ENCODE data around the gene APMAP.

The APMAP gene

GRCh38 chr20:25013478-25014380 lies 21.2 kb upstream of the APMAP start:
- TF ChIP-seq CTCF (IDR thresholded peaks at IDR 0.05; ENCODE audit: low read length, missing control alignments): no peak
- DNase-seq (ENCODE audit: low read depth): no peak

GRCh38 chr20:25012616-25013189 lies 20.2 kb upstream of the APMAP start:
- DNase-seq (ENCODE audit: low read depth): no peak
- no peak for TF ChIP-seq CTCF (IDR thresholded peaks at IDR 0.05; ENCODE audit: low read length, missing control alignments)
- no peak overlapping the region for H3K4me3 ChIP-seq (replicated peaks; ENCODE audit: low read depth, low read length)

More at GRCh38 chr20:25013478-25014380, 21.2 kb upstream of the APMAP start:
- H3K4me3 ChIP-seq (replicated peaks; ENCODE audit: low read depth, low read length): no peak overlapping the region

- H3K4me3 ChIP-seq (replicated peaks; ENCODE audit: low read depth, low read length): no peak overlapping the region
- no peak for DNase-seq (ENCODE audit: low read depth)
- no peak for TF ChIP-seq CTCF (IDR thresholded peaks at IDR 0.05; ENCODE audit: low read length, missing control alignments)
Measured at GRCh38 chr20:25011831-25012241, 19.3 kb upstream of the APMAP start.

GRCh38 chr20:25011261-25011660 lies 18.7 kb upstream of the APMAP start:
- no peak for TF ChIP-seq CTCF (IDR thresholded peaks at IDR 0.05; ENCODE audit: low read length, missing control alignments)
- no peak overlapping the region for H3K4me3 ChIP-seq (replicated peaks; ENCODE audit: low read depth, low read length)
- no peak for DNase-seq (ENCODE audit: low read depth)

GRCh38 chr20:25009218-25010145 lies 16.9 kb upstream of the APMAP start:
- H3K4me3 ChIP-seq (replicated peaks; ENCODE audit: low read depth, low read length): no peak overlapping the region
- TF ChIP-seq CTCF (IDR thresholded peaks at IDR 0.05; ENCODE audit: low read length, missing control alignments): no peak
- DNase-seq (ENCODE audit: low read depth): no peak

- H3K4me3 ChIP-seq (replicated peaks; ENCODE audit: low read depth, low read length): no peak overlapping the region
- no peak for DNase-seq (ENCODE audit: low read depth)
- TF ChIP-seq CTCF (IDR thresholded peaks at IDR 0.05; ENCODE audit: low read length, missing control alignments): no peak
Measured at GRCh38 chr20:25008388-25009217, 16.1 kb upstream of the APMAP start.

Data from fibroblast of pulmonary artery (primary cell).